Middle frontal gyrus (tissue), 1 donor: ENCODE results near the gene ILKAP.

Experiments
- DNase-seq: peaks from one replicate; pipeline ENCODE4 v3.0.0-alpha.2; 2015; ENCODE audit warnings: low spot score; ENCODE audit errors: extremely low spot score

The ILKAP gene

GRCh38 chr2:238152771-238153688, 50.5 kb downstream of the ILKAP start:
- no peak for DNase-seq

GRCh38 chr2:238151628-238152235, 51.8 kb downstream of the ILKAP start:
- DNase-seq = no peak

- no peak for DNase-seq
These were observed 52.3 kb downstream of the ILKAP start for GRCh38 chr2:238151205-238151604.

GRCh38 chr2:238150686-238151085, 52.8 kb downstream of the ILKAP start:
- DNase-seq = no peak

GRCh38 chr2:238149841-238150572, 53.5 kb downstream of the ILKAP start:
- no peak for DNase-seq

GRCh38 chr2:238148981-238149380, 54.5 kb downstream of the ILKAP start:
- no peak for DNase-seq

GRCh38 chr2:238146884-238147544, 56.5 kb downstream of the ILKAP start:
- DNase-seq = no peak

- DNase-seq = no peak
These were observed 57.6 kb downstream of the ILKAP start for GRCh38 chr2:238145851-238146250.

- DNase-seq = no peak
These were observed 58.4 kb downstream of the ILKAP start for GRCh38 chr2:238145046-238145445.

GRCh38 chr2:238144262-238144661, 59.2 kb downstream of the ILKAP start:
- no peak for DNase-seq

GRCh38 chr2:238143239-238143951, 60.1 kb downstream of the ILKAP start:
- DNase-seq = no peak

GRCh38 chr2:238142382-238143205, 60.9 kb downstream of the ILKAP start:
- no peak for DNase-seq

GRCh38 chr2:238141541-238142318, 61.8 kb downstream of the ILKAP start:
- DNase-seq = no peak

GRCh38 chr2:238140721-238141540, 62.6 kb downstream of the ILKAP start:
- no peak for DNase-seq

GRCh38 chr2:238140040-238140439, 63.5 kb downstream of the ILKAP start:
- no peak for DNase-seq

- DNase-seq = no peak
These were observed 64.1 kb downstream of the ILKAP start for GRCh38 chr2:238139196-238140039.
